ENCODE results near the gene COL6A2. TPM values are rescaled to one million over a fixed set of nuclear protein-coding genes. Genes with fewer than 3 reads are reported as not detected.

The COL6A2 gene
- total RNA-seq, 1 experiment from 2014 or later: 87.0 TPM

DNA sequence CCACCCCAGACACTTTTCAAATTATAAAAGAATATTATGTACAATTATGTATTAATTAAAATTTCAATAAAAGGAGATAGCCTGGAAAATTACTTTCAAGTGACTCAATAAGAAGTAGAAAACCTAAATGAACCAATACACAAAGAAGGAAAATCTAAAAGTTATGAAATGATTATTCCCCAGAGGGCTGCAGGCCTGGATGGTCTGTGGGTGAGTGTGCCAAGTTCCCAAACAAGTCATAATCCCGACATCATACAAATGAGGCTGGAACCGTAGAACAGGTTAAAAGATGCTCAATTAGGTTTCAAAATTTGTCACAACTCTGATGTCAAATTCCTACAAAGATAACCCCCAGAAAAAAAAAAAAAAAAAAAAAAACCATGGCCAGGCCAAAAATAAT, 73.7 kb downstream of the COL6A2 start:
- no peak for TF ChIP-seq SRF (IDR thresholded peaks at IDR 0.05; ENCODE audit: low read depth)
- TF ChIP-seq TCF7L2 (IDR thresholded peaks at IDR 0.05; ENCODE audit: borderline replicate concordance, extremely low read depth, insufficient read depth, insufficient read length): no peak
- TF ChIP-seq, protein P1, sequence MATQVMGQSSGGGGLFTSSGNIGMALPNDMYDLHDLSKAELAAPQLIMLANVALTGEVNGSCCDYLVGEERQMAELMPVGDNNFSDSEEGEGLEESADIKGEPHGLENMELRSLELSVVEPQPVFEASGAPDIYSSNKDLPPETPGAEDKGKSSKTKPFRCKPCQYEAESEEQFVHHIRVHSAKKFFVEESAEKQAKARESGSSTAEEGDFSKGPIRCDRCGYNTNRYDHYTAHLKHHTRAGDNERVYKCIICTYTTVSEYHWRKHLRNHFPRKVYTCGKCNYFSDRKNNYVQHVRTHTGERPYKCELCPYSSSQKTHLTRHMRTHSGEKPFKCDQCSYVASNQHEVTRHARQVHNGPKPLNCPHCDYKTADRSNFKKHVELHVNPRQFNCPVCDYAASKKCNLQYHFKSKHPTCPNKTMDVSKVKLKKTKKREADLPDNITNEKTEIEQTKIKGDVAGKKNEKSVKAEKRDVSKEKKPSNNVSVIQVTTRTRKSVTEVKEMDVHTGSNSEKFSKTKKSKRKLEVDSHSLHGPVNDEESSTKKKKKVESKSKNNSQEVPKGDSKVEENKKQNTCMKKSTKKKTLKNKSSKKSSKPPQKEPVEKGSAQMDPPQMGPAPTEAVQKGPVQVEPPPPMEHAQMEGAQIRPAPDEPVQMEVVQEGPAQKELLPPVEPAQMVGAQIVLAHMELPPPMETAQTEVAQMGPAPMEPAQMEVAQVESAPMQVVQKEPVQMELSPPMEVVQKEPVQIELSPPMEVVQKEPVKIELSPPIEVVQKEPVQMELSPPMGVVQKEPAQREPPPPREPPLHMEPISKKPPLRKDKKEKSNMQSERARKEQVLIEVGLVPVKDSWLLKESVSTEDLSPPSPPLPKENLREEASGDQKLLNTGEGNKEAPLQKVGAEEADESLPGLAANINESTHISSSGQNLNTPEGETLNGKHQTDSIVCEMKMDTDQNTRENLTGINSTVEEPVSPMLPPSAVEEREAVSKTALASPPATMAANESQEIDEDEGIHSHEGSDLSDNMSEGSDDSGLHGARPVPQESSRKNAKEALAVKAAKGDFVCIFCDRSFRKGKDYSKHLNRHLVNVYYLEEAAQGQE (IDR thresholded peaks at IDR 0.05; ENCODE audit: low read depth): no peak
- no peak for TF ChIP-seq SIN3A (IDR thresholded peaks at IDR 0.05; ENCODE audit: low read depth)
- no peak for TF ChIP-seq CBX3 (IDR thresholded peaks at IDR 0.05; ENCODE audit: low read depth)
- TF ChIP-seq, protein P2, sequence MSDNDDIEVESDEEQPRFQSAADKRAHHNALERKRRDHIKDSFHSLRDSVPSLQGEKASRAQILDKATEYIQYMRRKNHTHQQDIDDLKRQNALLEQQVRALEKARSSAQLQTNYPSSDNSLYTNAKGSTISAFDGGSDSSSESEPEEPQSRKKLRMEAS (IDR thresholded peaks at IDR 0.05): no peak
- TF ChIP-seq EZH2 (IDR thresholded peaks at IDR 0.05): no peak
- TF ChIP-seq SP1 (IDR thresholded peaks at IDR 0.05; ENCODE audit: low read depth): no peak
- TF ChIP-seq JUND (IDR thresholded peaks at IDR 0.05): no peak
- TF ChIP-seq EGR1 (IDR thresholded peaks at IDR 0.05; ENCODE audit: low read depth): no peak
- TF ChIP-seq POLR2AphosphoS5 (IDR thresholded peaks at IDR 0.05; ENCODE audit: low read depth, low read length): no peak
- no peak for TF ChIP-seq EZH2phosphoT487 (IDR thresholded peaks at IDR 0.05; ENCODE audit: borderline replicate concordance)
- TF ChIP-seq, protein P3, sequence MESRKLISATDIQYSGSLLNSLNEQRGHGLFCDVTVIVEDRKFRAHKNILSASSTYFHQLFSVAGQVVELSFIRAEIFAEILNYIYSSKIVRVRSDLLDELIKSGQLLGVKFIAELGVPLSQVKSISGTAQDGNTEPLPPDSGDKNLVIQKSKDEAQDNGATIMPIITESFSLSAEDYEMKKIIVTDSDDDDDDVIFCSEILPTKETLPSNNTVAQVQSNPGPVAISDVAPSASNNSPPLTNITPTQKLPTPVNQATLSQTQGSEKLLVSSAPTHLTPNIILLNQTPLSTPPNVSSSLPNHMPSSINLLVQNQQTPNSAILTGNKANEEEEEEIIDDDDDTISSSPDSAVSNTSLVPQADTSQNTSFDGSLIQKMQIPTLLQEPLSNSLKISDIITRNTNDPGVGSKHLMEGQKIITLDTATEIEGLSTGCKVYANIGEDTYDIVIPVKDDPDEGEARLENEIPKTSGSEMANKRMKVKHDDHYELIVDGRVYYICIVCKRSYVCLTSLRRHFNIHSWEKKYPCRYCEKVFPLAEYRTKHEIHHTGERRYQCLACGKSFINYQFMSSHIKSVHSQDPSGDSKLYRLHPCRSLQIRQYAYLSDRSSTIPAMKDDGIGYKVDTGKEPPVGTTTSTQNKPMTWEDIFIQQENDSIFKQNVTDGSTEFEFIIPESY (IDR thresholded peaks at IDR 0.05; ENCODE audit: extremely low read depth, insufficient replicate concordance, low read length): no peak
- TF ChIP-seq ZNF274 (IDR thresholded peaks at IDR 0.05; ENCODE audit: low read depth, low read length): no peak
- TF ChIP-seq FOSL1 (IDR thresholded peaks at IDR 0.05; ENCODE audit: low read depth): no peak
- DNase-seq (ENCODE audit: low read depth, low spot score) (no peak), ATAC-seq (no peak)
- no peak overlapping the region for H2AFZ ChIP-seq (ENCODE audit: low read depth, low read length, poor library complexity, severe bottlenecking)
- no TSS peak for BruUV-seq (replicated peaks)
- H3K27ac ChIP-seq (ENCODE audit: low read depth, low read length): no peak overlapping the region
- no peaks in the 10 kb centered on the region for H3K79me2 ChIP-seq (ENCODE audit: insufficient read depth, low read length)
- no peaks in the 10 kb centered on the region for H3K9me3 ChIP-seq (ENCODE audit: control insufficient read depth in 1 of 2, insufficient read depth in 1 of 2, low read depth in 1 of 2, low read length in 2 of 2)
- H3K4me2 ChIP-seq (ENCODE audit: low read length): no peak overlapping the region
- intact Hi-C loops (cut with micrococcal nuclease): no loop called here
- ChIA-PET POLR2A (no interaction called here), CTCF (no interaction called here), RAD21 (ENCODE audit: low non-redundant PET in 1 of 2, low total read pairs in 2 of 2, uncharacterized antibody in 2 of 2, unreplicated experiment in 2 of 2) (no interaction called here)
- H4K20me1 ChIP-seq (ENCODE audit: insufficient read depth): no peaks in the 10 kb centered on the region
- no peak overlapping the region for H3K9ac ChIP-seq (ENCODE audit: low read length)
- H3K36me3 ChIP-seq (ENCODE audit: control insufficient read depth in 1 of 2, insufficient read depth in 2 of 2, low read length in 2 of 2): no peaks in the 10 kb centered on the region
- H3K4me3 ChIP-seq (replicated peaks in 1 of 2; ENCODE audit: low read depth in 1 of 2, low read length in 2 of 2): no peak overlapping the region
- H3K4me1 ChIP-seq (ENCODE audit: control insufficient read depth in 1 of 2, insufficient read depth in 2 of 2, low read length in 2 of 2): no peaks in the 10 kb centered on the region
- no peaks in the 10 kb centered on the region for H3K9me2 ChIP-seq (ENCODE audit: insufficient read depth)
- H3K27me3 ChIP-seq (ENCODE audit: insufficient read depth, low read length): peaks cover 35% of the 10 kb centered on the region

Data from HCT116 (cell line).